DMS53 treated with DMSO at 0.1 percent for 48 hours (cell line): ENCODE data around the gene PLEKHA8.

Experiments
- DNase-seq: peaks from one replicate; lab custom pipeline; 2025; ENCODE audit not compliant: unreplicated experiment; lab: John Stamatoyannopoulos, UW

PLEKHA8 gene

GRCh38 chr7:30166155-30166840 is 138.1 kb downstream of the PLEKHA8 start:
- no peak for DNase-seq

GRCh38 chr7:30166841-30167235 is 138.6 kb downstream of the PLEKHA8 start:
- no peak for DNase-seq

GRCh38 chr7:30167901-30168300 is 139.7 kb downstream of the PLEKHA8 start:
- DNase-seq, result no peak

GRCh38 chr7:30168835-30169573 is 140.8 kb downstream of the PLEKHA8 start:
- no peak for DNase-seq

- DNase-seq, result no peak
These were observed 141.4 kb downstream of the PLEKHA8 start for GRCh38 chr7:30169579-30169978.

- DNase-seq, result no peak
These were observed 142.4 kb downstream of the PLEKHA8 start for GRCh38 chr7:30170476-30171205.

- no peak for DNase-seq
These were observed 143.7 kb downstream of the PLEKHA8 start for GRCh38 chr7:30171766-30172447.

GRCh38 chr7:30172451-30172850 is 144.2 kb downstream of the PLEKHA8 start:
- no peak for DNase-seq

GRCh38 chr7:30173058-30173897 is 145.1 kb downstream of the PLEKHA8 start:
- peak; percentile 90 for DNase-seq

GRCh38 chr7:30175180-30175579 is 147.0 kb downstream of the PLEKHA8 start:
- DNase-seq, result no peak

- no peak for DNase-seq
These were observed 147.5 kb downstream of the PLEKHA8 start for GRCh38 chr7:30175636-30176147.

- DNase-seq, result no peak
These were observed 148.4 kb downstream of the PLEKHA8 start for GRCh38 chr7:30176463-30177109.

- no peak for DNase-seq
These were observed 149.0 kb downstream of the PLEKHA8 start for GRCh38 chr7:30177186-30177585.

GRCh38 chr7:30177965-30178364 is 149.8 kb downstream of the PLEKHA8 start:
- DNase-seq, result no peak

- DNase-seq, result no peak
These were observed 150.7 kb downstream of the PLEKHA8 start for GRCh38 chr7:30178748-30179436.
